Measurements from ENCODE around the gene TMEM270. TPM values are rescaled to one million over a fixed set of nuclear protein-coding genes. Genes with fewer than 3 reads are reported as not detected.

TMEM270 gene
- total RNA-seq, 1 donor from 2014 or later, result not detected

DNA sequence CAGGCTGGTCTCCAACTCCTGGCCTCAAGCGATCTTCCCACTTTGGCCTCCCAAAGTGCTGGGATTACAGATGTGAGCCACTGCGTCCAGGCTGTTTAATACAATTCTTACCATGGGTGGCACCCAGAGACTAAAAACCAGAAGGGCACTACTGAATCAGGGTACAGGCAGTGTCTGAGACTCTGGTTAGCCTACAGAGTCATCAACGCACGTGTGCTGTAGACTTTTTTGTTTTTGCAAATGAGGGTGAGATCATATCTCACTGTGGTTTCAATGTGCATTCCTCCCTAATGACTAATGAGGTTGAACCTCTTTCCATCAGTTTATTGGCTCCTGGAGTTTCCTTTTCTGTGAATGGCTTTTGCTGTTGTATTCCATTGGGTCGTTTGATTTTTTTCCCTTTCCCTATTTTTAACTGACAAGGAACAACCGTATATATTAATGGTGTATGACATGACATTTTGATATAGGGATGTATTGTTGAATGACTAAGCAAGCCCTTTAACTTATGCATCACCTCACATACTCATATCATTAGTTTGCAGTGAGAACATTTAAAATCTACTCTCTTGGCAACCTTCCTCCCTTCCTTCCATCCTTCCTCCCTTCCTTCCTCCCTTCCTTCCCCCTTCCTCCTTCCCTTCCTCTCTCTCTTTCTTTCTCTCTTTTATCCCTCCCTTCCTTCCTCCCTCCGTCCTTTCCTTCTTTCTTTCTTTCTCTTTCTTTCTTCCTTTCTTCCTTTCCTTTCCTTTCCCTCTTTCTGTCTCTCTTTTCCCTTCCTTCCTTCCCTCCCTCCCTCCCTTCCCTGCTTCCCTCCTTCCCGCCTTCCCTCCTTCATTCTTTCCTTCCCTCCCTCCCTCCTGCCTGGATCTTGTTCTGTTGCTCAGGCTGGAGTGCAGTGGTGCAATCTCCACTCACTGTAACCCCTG is 9.3 kb upstream of the TMEM270 start:
- TF ChIP-seq, protein P1, sequence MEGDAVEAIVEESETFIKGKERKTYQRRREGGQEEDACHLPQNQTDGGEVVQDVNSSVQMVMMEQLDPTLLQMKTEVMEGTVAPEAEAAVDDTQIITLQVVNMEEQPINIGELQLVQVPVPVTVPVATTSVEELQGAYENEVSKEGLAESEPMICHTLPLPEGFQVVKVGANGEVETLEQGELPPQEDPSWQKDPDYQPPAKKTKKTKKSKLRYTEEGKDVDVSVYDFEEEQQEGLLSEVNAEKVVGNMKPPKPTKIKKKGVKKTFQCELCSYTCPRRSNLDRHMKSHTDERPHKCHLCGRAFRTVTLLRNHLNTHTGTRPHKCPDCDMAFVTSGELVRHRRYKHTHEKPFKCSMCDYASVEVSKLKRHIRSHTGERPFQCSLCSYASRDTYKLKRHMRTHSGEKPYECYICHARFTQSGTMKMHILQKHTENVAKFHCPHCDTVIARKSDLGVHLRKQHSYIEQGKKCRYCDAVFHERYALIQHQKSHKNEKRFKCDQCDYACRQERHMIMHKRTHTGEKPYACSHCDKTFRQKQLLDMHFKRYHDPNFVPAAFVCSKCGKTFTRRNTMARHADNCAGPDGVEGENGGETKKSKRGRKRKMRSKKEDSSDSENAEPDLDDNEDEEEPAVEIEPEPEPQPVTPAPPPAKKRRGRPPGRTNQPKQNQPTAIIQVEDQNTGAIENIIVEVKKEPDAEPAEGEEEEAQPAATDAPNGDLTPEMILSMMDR (IDR thresholded peaks at IDR 0.05; ENCODE audit: unreplicated experiment), result no peak
- Mint-ChIP-seq H3K9me3 (ENCODE audit: low read depth) (no peaks in the 10 kb centered on the region), H3K4me3 (ENCODE audit: low read depth) (no peak overlapping the region), H3K36me3 (ENCODE audit: insufficient read depth) (no peaks in the 10 kb centered on the region), H3K27me3 (peaks cover 5% of the 10 kb centered on the region), H3K27ac (peak overlapping the region; percentile 84), H3K4me1 (ENCODE audit: low read depth) (peaks cover 13% of the 10 kb centered on the region)
- DNase-seq (ENCODE audit: low spot score, unreplicated experiment), result no peak

DNA sequence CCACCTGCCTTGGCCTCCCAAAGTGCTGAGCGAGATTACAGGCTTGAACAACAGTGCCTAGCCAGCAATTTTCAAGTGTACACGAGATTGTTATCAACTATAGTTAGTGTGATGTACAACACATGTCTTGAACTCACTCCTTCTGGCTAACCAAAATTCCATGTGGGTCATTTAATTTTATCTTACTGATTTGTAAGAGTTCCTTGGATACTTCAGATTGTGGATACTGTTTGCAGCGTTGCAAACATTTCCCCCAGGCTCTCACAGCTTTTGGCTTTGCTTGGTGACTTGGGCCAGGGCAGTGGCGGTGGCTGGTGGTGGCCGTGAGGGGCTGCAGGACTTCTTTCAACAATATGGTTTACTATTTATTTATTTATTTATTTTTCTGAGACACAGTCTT is 8.5 kb upstream of the TMEM270 start:
- H3K27ac Mint-ChIP-seq, result peak overlapping the region; percentile 84
- TF ChIP-seq, protein P1 (IDR thresholded peaks at IDR 0.05; ENCODE audit: unreplicated experiment), result no peak
- H3K27me3 Mint-ChIP-seq, result peaks cover 10% of the 10 kb centered on the region
- no peaks in the 10 kb centered on the region for H3K36me3 Mint-ChIP-seq (ENCODE audit: insufficient read depth)
- peaks cover 13% of the 10 kb centered on the region for H3K4me1 Mint-ChIP-seq (ENCODE audit: low read depth)
- DNase-seq (ENCODE audit: low spot score, unreplicated experiment), result no peak
- H3K4me3 Mint-ChIP-seq (ENCODE audit: low read depth), result no peak overlapping the region
- H3K9me3 Mint-ChIP-seq (ENCODE audit: low read depth), result no peaks in the 10 kb centered on the region

DNA sequence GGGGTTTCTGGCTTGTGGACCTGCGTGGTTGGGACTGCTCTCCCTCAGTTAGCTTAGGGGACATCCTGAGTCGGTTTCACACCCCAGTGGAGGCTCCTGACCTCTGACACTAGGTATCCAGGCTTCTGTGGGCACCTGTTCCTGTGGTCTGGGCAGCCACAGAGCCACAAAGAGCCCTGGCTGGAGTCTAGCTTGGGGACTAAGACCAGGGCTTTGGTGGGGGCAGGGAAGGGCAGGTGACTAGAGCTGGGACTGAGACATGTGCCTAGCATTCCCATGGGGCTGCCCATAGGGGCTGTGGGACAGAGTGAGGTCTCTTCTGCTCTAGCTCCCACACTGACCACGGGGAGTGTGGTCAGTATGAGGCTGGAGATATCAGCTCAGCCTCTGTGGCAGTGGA is 4.0 kb upstream of the TMEM270 start:
- Mint-ChIP-seq H3K27me3 (peaks cover 12% of the 10 kb centered on the region), H3K4me3 (ENCODE audit: low read depth) (no peak overlapping the region), H3K27ac (no peak overlapping the region), H3K4me1 (ENCODE audit: low read depth) (peaks cover 6% of the 10 kb centered on the region), H3K9me3 (ENCODE audit: low read depth) (no peaks in the 10 kb centered on the region), H3K36me3 (ENCODE audit: insufficient read depth) (no peaks in the 10 kb centered on the region)
- DNase-seq (ENCODE audit: low spot score, unreplicated experiment), result no peak
- TF ChIP-seq, protein P1 (IDR thresholded peaks at IDR 0.05; ENCODE audit: unreplicated experiment), result no peak

DNA sequence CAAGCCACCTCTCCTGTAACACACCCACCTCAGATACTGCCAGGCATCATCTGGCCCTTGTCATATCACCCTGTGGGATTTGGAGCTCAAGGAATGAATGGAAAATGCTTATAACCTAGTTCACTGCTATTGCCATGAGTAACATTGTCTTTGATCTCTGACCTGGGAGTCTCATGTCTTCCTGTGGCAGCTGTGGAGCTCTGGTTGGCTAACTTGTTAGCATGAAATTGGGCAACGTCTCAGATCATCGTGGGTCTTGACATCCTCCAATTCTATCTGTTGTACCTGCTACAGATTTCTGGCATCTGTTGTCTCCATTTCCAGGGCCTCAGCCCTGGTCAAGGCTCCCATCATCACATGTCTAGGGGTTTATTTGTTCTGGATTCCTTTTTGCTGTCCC is 2.2 kb upstream of the TMEM270 start:
- peaks cover 12% of the 10 kb centered on the region for H3K27me3 Mint-ChIP-seq
- TF ChIP-seq, protein P1 (IDR thresholded peaks at IDR 0.05; ENCODE audit: unreplicated experiment), result no peak
- H3K4me3 Mint-ChIP-seq (ENCODE audit: low read depth), result no peak overlapping the region
- H3K36me3 Mint-ChIP-seq (ENCODE audit: insufficient read depth), result no peaks in the 10 kb centered on the region
- H3K4me1 Mint-ChIP-seq (ENCODE audit: low read depth), result no peaks in the 10 kb centered on the region
- no peak for DNase-seq (ENCODE audit: low spot score, unreplicated experiment)
- no peak overlapping the region for H3K27ac Mint-ChIP-seq
- H3K9me3 Mint-ChIP-seq (ENCODE audit: low read depth), result no peaks in the 10 kb centered on the region

DNA sequence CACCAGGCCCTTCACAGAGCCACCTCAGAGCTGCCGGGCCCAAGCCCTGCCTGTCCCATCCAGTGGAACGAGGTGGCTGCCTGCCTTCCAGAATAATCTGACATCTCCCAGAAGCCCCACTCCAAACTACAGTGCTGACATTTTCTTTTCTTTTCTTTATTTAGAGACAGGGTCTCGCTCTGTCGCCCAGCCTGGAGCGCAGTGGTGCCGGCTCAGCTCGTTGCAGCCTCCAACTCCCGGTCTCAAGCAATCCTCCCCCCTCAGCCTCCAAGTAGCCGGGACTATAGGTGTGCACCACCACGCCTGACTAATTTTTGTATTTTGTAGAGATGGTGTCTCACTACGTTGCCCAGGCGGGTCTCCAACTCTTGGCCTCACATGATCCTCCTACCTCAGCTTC is 346 bp downstream of the TMEM270 start:
- H3K36me3 Mint-ChIP-seq (ENCODE audit: insufficient read depth), result no peaks in the 10 kb centered on the region
- no peaks in the 10 kb centered on the region for H3K4me1 Mint-ChIP-seq (ENCODE audit: low read depth)
- H3K27me3 Mint-ChIP-seq, result peaks cover 12% of the 10 kb centered on the region
- H3K9me3 Mint-ChIP-seq (ENCODE audit: low read depth), result no peaks in the 10 kb centered on the region
- no peak overlapping the region for H3K4me3 Mint-ChIP-seq (ENCODE audit: low read depth)
- TF ChIP-seq, protein P1 (IDR thresholded peaks at IDR 0.05; ENCODE audit: unreplicated experiment), result no peak
- no peak for DNase-seq (ENCODE audit: low spot score, unreplicated experiment)
- no peak overlapping the region for H3K27ac Mint-ChIP-seq
